ENCODE data around the gene NFKBIZ.

DNA sequence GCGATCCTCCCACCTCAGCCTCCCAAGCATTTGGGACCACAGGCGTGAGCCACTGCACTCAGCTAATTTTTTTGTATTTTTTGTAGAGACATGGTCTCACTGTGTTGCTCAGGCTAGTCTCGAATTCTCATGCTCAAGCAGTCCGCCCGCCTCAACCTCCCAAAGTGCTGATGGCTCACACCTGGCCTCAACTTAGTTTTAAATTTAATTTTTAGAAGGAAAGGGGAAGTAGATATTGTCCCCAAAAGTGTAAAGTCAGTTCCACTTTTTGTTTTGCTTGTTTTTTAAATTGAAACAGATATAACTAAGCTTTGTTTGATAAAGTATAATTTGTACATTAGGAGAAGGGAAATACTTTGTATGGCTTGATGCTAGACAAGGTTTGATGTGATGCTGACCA, 31.3 kb upstream of the NFKBIZ start:
- TF ChIP-seq CTCF (IDR thresholded peaks at IDR 0.05; ENCODE audit: low read depth, low read length) = no peak
- TF ChIP-seq POLR2A (IDR thresholded peaks at IDR 0.05; ENCODE audit: extremely low read depth, insufficient read length) = no peak
- TF ChIP-seq, protein P1, sequence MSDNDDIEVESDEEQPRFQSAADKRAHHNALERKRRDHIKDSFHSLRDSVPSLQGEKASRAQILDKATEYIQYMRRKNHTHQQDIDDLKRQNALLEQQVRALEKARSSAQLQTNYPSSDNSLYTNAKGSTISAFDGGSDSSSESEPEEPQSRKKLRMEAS (IDR thresholded peaks at IDR 0.05; ENCODE audit: low read depth, low read length) = no peak
